Lower leg skin (tissue), 4 donors: ENCODE measurements around the gene CDC73. TPM values are rescaled to one million over a fixed set of nuclear protein-coding genes. Genes with fewer than 3 reads are reported as not detected.
A peak's percentile ranks its signal among the peaks of the same experiment; 100 is the strongest.

Source experiments
- DNase-seq, 2 donors: peaks; one replicate each; pipeline ENCODE4 v3.0.0-alpha.2; 2019; ENCODE audit warnings: low spot score in 2 of 2
- H3K4me3 ChIP-seq: fragments of 200-600 bp; sonication (generic); 2 replicates; pipeline ENCODE4 v1.5.1; 2017; ENCODE audit warnings: mild to moderate bottlenecking, low read depth; ENCODE audit not compliant: poor library complexity, severe bottlenecking
- POLR2A ChIP-seq, 2 donors: fragments of 450-650 bp; IDR thresholded peaks; one replicate each; pipeline ENCODE4 v1.6.1; 2016 to 2017; ENCODE audit warnings: antibody characterized with exemption in 2 of 2, mild to moderate bottlenecking in 1 of 2, moderate library complexity in 1 of 2
- WGBS, 2 donors: methylation state at CpG; one replicate each; pipeline ENCODE4 v1.1.5; 2018; 5-methylcytosine and 5-hydroxymethylcytosine counted together
- intact Hi-C: fragments of 100-400 bp; cut with DNase I; formaldehyde crosslinking; loops from one replicate; pipeline ENCODE4 v1.15.0; 2023; ENCODE audit warnings: low total_unique reads
- total RNA-seq, 4 donors: library from RNA; depleted of rRNA; stranded (reverse); fragments of >200 nt; gene quantifications; one replicate each; pipeline ENCODE4 v1.1.0, GENCODE V29; 2016
- TF ChIP-seq, protein P1 (sequence below), 3 donors: fragments of 450-650 bp; IDR thresholded peaks; one replicate each; pipeline ENCODE4 v1.5.1; 2016; ENCODE audit warnings: antibody characterized with exemption in 3 of 3, mild to moderate bottlenecking in 3 of 3, moderate library complexity in 2 of 3

Gene CDC73
- total RNA-seq: 10 to 100 TPM; 19.2 to 23.7 (median 20.0) TPM

DNA sequence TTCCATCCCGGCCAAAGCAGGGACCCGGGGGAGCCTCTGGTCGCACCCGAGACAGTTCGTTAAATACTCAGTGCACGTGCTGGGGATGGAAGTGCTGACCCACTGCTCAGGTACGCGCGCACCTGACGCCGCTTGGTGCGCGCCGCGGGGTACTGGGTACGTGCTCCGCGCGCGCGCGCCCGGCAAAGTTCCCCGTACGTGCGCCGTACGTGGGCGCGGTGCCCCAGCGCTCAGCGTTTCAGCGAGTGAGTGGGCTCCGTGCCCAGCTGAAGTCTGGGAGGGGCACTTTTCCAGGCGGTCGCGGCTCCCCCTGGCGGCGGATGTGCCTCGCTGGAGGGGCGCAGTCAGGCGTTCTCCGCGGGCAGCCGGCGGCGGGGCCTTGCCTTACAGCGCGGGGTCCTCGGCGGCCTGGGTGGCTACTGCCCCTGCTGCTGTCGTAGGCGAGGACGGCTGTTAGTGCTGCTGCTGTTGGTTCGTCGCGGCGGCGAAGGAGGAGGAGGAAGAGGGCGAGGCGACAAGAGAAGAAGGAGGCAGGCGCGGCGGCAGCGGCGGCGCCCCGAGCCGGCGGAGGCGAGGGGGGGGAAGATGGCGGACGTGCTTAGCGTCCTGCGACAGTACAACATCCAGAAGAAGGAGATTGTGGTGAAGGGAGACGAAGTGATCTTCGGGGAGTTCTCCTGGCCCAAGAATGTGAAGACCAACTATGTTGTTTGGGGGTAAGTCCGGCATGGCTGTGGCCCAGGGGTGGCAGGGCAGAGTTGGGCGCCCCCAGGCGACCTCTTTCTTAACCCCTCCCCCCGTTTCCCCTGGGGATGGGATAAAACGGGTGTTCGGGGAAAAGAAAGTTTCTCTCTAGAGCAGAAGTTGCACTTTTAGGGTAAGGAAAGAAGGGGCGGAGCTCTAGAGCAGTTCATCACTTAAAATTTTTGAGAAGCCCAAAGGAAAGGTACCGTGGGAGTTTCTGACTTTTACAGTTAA, at the start of gene CDC73:
Gene CDC73 (plus strand): TSS at position 416 of the 978 bp plus-strand sequence. CDS start 170 bp downstream, at position 586.
- DNase-seq: peak; percentile 97 to 100
- 0% methylated on average over 30 to 53 of the region's 85 CpGs for WGBS, 2 donors
- intact Hi-C loops: no loop called here
- H3K4me3 ChIP-seq: peak within 1 kb of the TSS; percentile 82
- no peak for TF ChIP-seq POLR2A (IDR thresholded peaks at IDR 0.05)
- TF ChIP-seq, protein P1, sequence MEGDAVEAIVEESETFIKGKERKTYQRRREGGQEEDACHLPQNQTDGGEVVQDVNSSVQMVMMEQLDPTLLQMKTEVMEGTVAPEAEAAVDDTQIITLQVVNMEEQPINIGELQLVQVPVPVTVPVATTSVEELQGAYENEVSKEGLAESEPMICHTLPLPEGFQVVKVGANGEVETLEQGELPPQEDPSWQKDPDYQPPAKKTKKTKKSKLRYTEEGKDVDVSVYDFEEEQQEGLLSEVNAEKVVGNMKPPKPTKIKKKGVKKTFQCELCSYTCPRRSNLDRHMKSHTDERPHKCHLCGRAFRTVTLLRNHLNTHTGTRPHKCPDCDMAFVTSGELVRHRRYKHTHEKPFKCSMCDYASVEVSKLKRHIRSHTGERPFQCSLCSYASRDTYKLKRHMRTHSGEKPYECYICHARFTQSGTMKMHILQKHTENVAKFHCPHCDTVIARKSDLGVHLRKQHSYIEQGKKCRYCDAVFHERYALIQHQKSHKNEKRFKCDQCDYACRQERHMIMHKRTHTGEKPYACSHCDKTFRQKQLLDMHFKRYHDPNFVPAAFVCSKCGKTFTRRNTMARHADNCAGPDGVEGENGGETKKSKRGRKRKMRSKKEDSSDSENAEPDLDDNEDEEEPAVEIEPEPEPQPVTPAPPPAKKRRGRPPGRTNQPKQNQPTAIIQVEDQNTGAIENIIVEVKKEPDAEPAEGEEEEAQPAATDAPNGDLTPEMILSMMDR (IDR thresholded peaks at IDR 0.05): peak in 2 of 3 donors; percentile 91 to 95

DNA sequence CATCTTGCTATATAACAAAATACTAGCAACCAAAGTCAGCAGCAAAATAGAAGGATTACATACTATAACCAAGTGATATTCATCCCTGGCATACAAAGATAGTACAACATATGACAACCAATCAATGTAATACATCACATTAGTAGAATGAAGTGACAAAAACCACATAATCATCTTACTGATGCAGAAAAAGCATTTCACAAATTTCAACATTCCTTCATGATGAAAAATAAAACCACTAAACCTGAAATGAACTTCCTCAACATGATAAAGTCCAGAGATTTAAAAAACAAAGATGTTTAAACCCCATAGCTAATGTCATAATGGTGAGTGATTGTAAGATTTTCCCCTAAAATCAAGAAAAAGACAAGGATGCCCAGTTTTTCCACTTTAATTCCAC, 43.8 kb upstream of the CDC73 start:
- no peak overlapping the region for H3K4me3 ChIP-seq
- intact Hi-C loops: no loop called here
- DNase-seq: no peak
- no peak for TF ChIP-seq POLR2A (IDR thresholded peaks at IDR 0.05)

DNA sequence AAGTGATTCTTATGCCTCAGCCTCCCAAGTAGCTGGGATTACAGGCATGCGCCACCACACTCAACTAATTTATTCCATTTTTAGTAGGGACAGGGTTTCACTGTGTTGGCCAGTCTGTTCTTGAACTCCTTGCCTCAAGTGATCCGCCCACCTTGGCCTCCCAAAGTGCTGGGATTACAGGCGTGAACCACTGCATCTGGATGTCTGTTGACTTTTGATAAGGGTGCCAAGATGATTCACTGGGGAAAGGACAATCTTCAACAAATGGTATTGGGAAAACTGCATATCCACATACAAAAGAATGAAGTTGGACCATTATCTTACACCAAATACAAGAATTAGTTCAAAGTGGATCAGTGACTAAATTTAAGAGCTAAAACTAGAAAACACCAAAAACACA, 42.6 kb upstream of the CDC73 start:
- no peak for DNase-seq
- TF ChIP-seq, protein P1 (IDR thresholded peaks at IDR 0.05): no peak
- no peak for TF ChIP-seq POLR2A (IDR thresholded peaks at IDR 0.05)
- no peak overlapping the region for H3K4me3 ChIP-seq
- intact Hi-C loops: no loop called here
- WGBS, 2 donors: 95 to 98% methylated on average over 3 of the region's 3 CpGs

DNA sequence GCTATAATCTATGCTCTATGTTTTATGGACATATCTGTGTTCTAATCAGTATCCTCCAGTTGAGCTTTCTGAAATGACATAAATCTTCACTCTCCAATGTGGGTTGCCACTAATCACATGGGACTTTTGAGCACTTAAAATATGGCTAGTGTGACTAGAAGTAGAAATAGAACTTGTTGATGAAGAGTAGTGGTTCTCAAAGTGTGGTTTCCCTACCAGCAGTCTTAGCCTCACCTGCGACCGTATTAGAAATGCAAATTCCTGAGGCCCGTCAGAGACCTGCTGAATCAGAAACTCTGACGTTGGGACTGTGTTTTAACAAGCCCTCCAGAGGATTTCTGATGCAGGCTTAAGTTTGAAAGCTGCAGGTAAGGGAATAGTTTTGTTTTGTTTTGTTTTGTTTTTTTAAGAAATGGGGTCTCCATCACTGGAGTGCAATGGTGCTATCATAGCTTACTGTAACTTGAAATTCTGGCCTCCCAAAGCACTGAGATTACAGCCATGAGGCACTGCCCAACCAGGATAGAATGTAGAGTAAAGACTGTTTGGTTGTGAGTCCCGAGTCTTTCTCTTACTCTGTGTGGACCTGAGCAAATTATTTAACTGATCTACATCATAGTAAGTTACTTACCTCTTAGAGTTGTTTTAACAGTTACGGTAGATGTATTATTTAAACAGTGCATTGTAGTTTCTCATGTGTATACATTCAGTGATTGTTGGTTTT, 38.3 kb upstream of the CDC73 start:
- WGBS, 2 donors: 78 to 82% methylated on average over 6 of the region's 6 CpGs
- no peak for TF ChIP-seq POLR2A (IDR thresholded peaks at IDR 0.05)
- TF ChIP-seq, protein P1 (IDR thresholded peaks at IDR 0.05): no peak
- H3K4me3 ChIP-seq: no peak overlapping the region
- no peak for DNase-seq
- intact Hi-C loops: no loop called here

DNA sequence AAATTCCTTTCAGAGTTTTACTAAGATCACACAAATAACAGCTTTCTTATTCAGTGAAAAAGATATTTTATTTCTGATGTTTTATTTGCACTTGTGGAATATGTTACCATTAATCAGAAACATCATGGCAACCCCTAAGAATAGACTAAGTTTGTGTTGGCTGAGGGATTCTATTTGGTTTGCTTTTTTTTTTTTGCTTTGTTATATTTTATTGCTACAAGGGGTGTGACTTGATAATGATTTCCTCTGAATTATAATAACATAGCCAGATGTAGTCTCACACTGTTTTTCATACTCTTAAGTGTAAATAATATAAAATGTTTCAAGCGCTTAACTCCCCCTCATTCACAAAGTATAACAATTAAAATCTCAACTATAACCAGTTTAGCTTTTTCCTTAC, 36.6 kb upstream of the CDC73 start:
- no peak overlapping the region for H3K4me3 ChIP-seq
- no peak for DNase-seq
- 83 to 89% methylated on average over 1 of the region's 1 CpG for WGBS, 2 donors
- TF ChIP-seq, protein P1 (IDR thresholded peaks at IDR 0.05): no peak
- no peak for TF ChIP-seq POLR2A (IDR thresholded peaks at IDR 0.05)
- intact Hi-C loops: no loop called here

DNA sequence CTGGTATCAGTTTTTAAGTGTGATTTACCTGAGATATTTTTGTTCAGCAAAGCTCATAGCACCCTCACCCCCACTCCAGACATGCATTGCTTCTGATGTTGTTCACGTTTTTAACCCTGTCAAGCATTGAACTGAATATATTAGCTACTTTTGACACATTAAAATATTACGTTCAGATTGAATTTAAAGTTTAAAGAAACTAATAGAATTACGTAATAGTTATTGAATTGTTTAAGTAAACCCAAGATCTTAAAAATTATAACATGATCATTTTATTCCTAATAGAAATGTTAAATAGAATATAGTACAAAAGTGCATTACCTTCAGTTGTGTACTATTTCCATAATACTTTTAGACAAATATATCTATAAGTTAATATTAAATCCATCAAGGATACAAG, 35.5 kb upstream of the CDC73 start:
- 88 to 90% methylated on average over 3 of the region's 3 CpGs for WGBS, 2 donors
- no peak for DNase-seq
- no peak for TF ChIP-seq POLR2A (IDR thresholded peaks at IDR 0.05)
- TF ChIP-seq, protein P1 (IDR thresholded peaks at IDR 0.05): no peak
- H3K4me3 ChIP-seq: no peak overlapping the region
- intact Hi-C loops: no loop called here
